ENCODE measurements around the gene ACVR1B.

GRCh38 chr12:51970904-51971646 is 19.6 kb downstream of the ACVR1B start:
- TF ChIP-seq EZH2 (IDR thresholded peaks at IDR 0.05; ENCODE audit: low read depth), result no peak
- 0 out of 2 replicates have a peak, but pooled peaks have one; percentile 39 for TF ChIP-seq CTCF (conservative IDR thresholded peaks at IDR 0.05)

Measured in PC-9 (cell line).